ENCODE data around the gene TRIP11. TPM values are rescaled to one million over a fixed set of nuclear protein-coding genes. Genes with fewer than 3 reads are reported as not detected.

Gene TRIP11
- total and polyA plus RNA-seq, 2 experiments from 2014 or later = 24.1 to 69.5 TPM

- Histone ChIP-seq H3K9ac (peak overlapping the region; percentile 100), H3K79me2 (ENCODE audit: insufficient read depth) (peaks cover 62% of the 10 kb centered on the region), H3K27me3 (replicated peaks; ENCODE audit: insufficient read depth) (no peaks in the 10 kb centered on the region), H2AFZ (peak overlapping the region; percentile 86), H3F3A (ENCODE audit: insufficient read depth) (peaks cover 20% of the 10 kb centered on the region), H3K4me2 (ENCODE audit: unreplicated experiment) (peak overlapping the region; percentile 96), H4K20me1 (ENCODE audit: insufficient read depth) (no peaks in the 10 kb centered on the region), H3K4me3 (peak overlapping the region; percentile 93), H3K9me2 (ENCODE audit: insufficient read depth) (no peaks in the 10 kb centered on the region), H3K27ac (peak overlapping the region; percentile 99), H3K36me3 (ENCODE audit: low read depth) (no peaks in the 10 kb centered on the region), H3K9me3 (ENCODE audit: low read depth) (no peaks in the 10 kb centered on the region), H3K4me1 (ENCODE audit: insufficient read depth) (peaks cover 29% of the 10 kb centered on the region)
- DNase-seq = peak; percentile 60
- TF ChIP-seq EZH2 (IDR thresholded peaks at IDR 0.05; ENCODE audit: insufficient read depth, poor library complexity, severe bottlenecking) (no peak), EZH2phosphoT487 (IDR thresholded peaks at IDR 0.05; ENCODE audit: insufficient read depth, low read depth) (no peak)
- 1 to 2% methylated on average over 13 of the region's 13 CpGs for WGBS, 2 experiments (ENCODE audit: low coverage in 1 of 2, low lambda C conversion rate in 2 of 2, missing lambda C conversion rate in 2 of 2)
- in situ Hi-C loops (cut with MboI) = no loop called here
These were observed 682 bp upstream of the TRIP11 start for GRCh38 chr14:92040431-92041051.

- Histone ChIP-seq H3K4me1 (ENCODE audit: insufficient read depth) (peaks cover 29% of the 10 kb centered on the region), H3K4me3 (peak overlapping the region; percentile 93), H3F3A (ENCODE audit: insufficient read depth) (peaks cover 20% of the 10 kb centered on the region), H3K36me3 (ENCODE audit: low read depth) (no peaks in the 10 kb centered on the region), H3K9me3 (ENCODE audit: low read depth) (no peaks in the 10 kb centered on the region), H3K4me2 (ENCODE audit: unreplicated experiment) (peak overlapping the region; percentile 96), H3K9ac (peak overlapping the region; percentile 100), H3K27me3 (replicated peaks; ENCODE audit: insufficient read depth) (no peaks in the 10 kb centered on the region), H4K20me1 (ENCODE audit: insufficient read depth) (no peaks in the 10 kb centered on the region), H2AFZ (peak overlapping the region; percentile 86), H3K9me2 (ENCODE audit: insufficient read depth) (no peaks in the 10 kb centered on the region), H3K27ac (peak overlapping the region; percentile 99), H3K79me2 (ENCODE audit: insufficient read depth) (peaks cover 75% of the 10 kb centered on the region)
- 1% methylated on average over 21 to 22 of the region's 22 CpGs for WGBS, 2 experiments (ENCODE audit: low coverage in 1 of 2, low lambda C conversion rate in 2 of 2, missing lambda C conversion rate in 2 of 2)
- DNase-seq = peak; percentile 77
- TF ChIP-seq EZH2phosphoT487 (IDR thresholded peaks at IDR 0.05; ENCODE audit: insufficient read depth, low read depth) (no peak), EZH2 (IDR thresholded peaks at IDR 0.05; ENCODE audit: insufficient read depth, poor library complexity, severe bottlenecking) (no peak)
- in situ Hi-C loops (cut with MboI) = no loop called here
These were observed 668 bp downstream of the TRIP11 start for GRCh38 chr14:92039063-92039718.

- Histone ChIP-seq H3K79me2 (ENCODE audit: insufficient read depth) (peaks cover 82% of the 10 kb centered on the region), H4K20me1 (ENCODE audit: insufficient read depth) (no peaks in the 10 kb centered on the region), H3F3A (ENCODE audit: insufficient read depth) (peaks cover 20% of the 10 kb centered on the region), H2AFZ (no peak overlapping the region), H3K27ac (no peak overlapping the region), H3K36me3 (ENCODE audit: low read depth) (no peaks in the 10 kb centered on the region), H3K9ac (peak overlapping the region; percentile 100), H3K4me1 (ENCODE audit: insufficient read depth) (peaks cover 29% of the 10 kb centered on the region), H3K9me2 (ENCODE audit: insufficient read depth) (no peaks in the 10 kb centered on the region), H3K27me3 (replicated peaks; ENCODE audit: insufficient read depth) (no peaks in the 10 kb centered on the region), H3K9me3 (ENCODE audit: low read depth) (no peaks in the 10 kb centered on the region), H3K4me3 (peak overlapping the region; percentile 93), H3K4me2 (ENCODE audit: unreplicated experiment) (peak overlapping the region; percentile 96)
- TF ChIP-seq EZH2phosphoT487 (IDR thresholded peaks at IDR 0.05; ENCODE audit: insufficient read depth, low read depth) (no peak), EZH2 (IDR thresholded peaks at IDR 0.05; ENCODE audit: insufficient read depth, poor library complexity, severe bottlenecking) (no peak)
- 19 to 30% methylated on average over 3 of the region's 3 CpGs for WGBS, 2 experiments (ENCODE audit: low coverage in 1 of 2, low lambda C conversion rate in 2 of 2, missing lambda C conversion rate in 2 of 2)
- in situ Hi-C loops (cut with MboI) = no loop called here
- DNase-seq = peak; percentile 25
These were observed 1.9 kb downstream of the TRIP11 start for GRCh38 chr14:92037989-92038388.

DNA sequence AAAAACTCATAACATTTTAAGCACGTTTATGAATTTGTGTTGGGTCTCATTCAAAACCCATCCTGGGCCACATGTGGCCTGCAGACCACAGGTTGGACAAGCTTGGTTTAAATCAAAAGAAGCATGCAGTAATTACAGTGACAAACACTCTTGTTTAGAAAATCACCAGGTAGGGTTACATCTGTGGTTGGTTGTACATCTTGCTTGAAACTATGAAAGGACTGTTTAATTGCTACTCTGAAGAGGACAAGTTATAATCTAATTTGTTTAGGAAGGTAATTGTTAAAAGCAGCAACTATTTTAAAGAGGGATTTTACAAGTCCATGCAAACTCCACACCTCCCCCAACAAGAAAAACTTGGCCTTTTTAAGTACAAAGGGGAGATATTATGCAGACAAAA lies 4.0 kb downstream of the TRIP11 start:
- H3K9me2 ChIP-seq (ENCODE audit: insufficient read depth) = no peaks in the 10 kb centered on the region
- H3K4me3 ChIP-seq = no peak overlapping the region
- WGBS, 2 experiments (ENCODE audit: low coverage in 1 of 2, low lambda C conversion rate in 2 of 2, missing lambda C conversion rate in 2 of 2) = 13 to 16% methylated on average over 1 of the region's 1 CpG
- no peak overlapping the region for H3K4me2 ChIP-seq (ENCODE audit: unreplicated experiment)
- H3K79me2 ChIP-seq (ENCODE audit: insufficient read depth) = peaks cover 86% of the 10 kb centered on the region
- peaks cover 23% of the 10 kb centered on the region for H3K4me1 ChIP-seq (ENCODE audit: insufficient read depth)
- H3K9me3 ChIP-seq (ENCODE audit: low read depth) = no peaks in the 10 kb centered on the region
- H4K20me1 ChIP-seq (ENCODE audit: insufficient read depth) = no peaks in the 10 kb centered on the region
- no peak for DNase-seq
- no peaks in the 10 kb centered on the region for H3K27me3 ChIP-seq (replicated peaks; ENCODE audit: insufficient read depth)
- in situ Hi-C loops (cut with MboI) = no loop called here
- H3K27ac ChIP-seq = no peak overlapping the region
- no peak overlapping the region for H3K9ac ChIP-seq
- H2AFZ ChIP-seq = no peak overlapping the region
- H3F3A ChIP-seq (ENCODE audit: insufficient read depth) = peaks cover 19% of the 10 kb centered on the region
- H3K36me3 ChIP-seq (ENCODE audit: low read depth) = 0 out of 2 replicates have a peak, but pooled peaks cover 13% of the 10 kb centered on the region
- TF ChIP-seq EZH2 (IDR thresholded peaks at IDR 0.05; ENCODE audit: insufficient read depth, poor library complexity, severe bottlenecking) (no peak), EZH2phosphoT487 (IDR thresholded peaks at IDR 0.05; ENCODE audit: insufficient read depth, low read depth) (no peak)

Measured in GM23248 (cell line).